ENCODE results near the gene TOB1. TPM values are rescaled to one million over a fixed set of nuclear protein-coding genes. Genes with fewer than 3 reads are reported as not detected.

Gene TOB1
- total RNA-seq, 2 experiments from 2014 or later: 15.2 to 26.4 TPM

DNA sequence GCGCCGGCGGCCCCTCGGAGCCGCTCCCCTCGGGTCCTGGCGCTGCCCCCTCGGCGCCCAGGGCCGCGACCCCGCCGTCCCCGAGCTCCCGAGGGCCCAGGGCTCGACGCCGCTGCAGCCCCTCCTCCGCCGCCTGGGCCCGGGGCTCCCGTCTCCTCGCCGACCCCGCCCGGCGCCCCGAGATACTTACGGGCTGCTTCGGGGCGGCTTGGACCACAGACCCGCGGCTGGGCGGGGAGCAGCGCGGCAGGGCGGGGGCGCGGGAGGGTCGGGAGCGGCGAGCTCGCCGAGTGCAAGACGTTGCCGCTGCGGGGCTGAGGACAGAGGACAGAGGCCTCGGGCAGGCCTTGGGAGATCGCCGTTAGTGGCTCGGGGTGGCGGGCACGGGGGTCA, 290 bp downstream of the TOB1 start:
- H3K4me2 ChIP-seq (ENCODE audit: low read length): peak overlapping the region; percentile 76
- H4K20me1 ChIP-seq (ENCODE audit: insufficient read depth, low read length): peaks cover 11% of the 10 kb centered on the region; the same call in 1 of the 2 replicates
- H3K9me3 ChIP-seq (ENCODE audit: low read length): no peaks in the 10 kb centered on the region
- H2AFZ ChIP-seq (ENCODE audit: low read length): peak overlapping the region; percentile 33; the same call in 1 of the 2 replicates
- H3K9me2 ChIP-seq (ENCODE audit: insufficient read depth, low read length): no peaks in the 10 kb centered on the region
- TF ChIP-seq, protein P1, sequence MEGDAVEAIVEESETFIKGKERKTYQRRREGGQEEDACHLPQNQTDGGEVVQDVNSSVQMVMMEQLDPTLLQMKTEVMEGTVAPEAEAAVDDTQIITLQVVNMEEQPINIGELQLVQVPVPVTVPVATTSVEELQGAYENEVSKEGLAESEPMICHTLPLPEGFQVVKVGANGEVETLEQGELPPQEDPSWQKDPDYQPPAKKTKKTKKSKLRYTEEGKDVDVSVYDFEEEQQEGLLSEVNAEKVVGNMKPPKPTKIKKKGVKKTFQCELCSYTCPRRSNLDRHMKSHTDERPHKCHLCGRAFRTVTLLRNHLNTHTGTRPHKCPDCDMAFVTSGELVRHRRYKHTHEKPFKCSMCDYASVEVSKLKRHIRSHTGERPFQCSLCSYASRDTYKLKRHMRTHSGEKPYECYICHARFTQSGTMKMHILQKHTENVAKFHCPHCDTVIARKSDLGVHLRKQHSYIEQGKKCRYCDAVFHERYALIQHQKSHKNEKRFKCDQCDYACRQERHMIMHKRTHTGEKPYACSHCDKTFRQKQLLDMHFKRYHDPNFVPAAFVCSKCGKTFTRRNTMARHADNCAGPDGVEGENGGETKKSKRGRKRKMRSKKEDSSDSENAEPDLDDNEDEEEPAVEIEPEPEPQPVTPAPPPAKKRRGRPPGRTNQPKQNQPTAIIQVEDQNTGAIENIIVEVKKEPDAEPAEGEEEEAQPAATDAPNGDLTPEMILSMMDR (conservative IDR thresholded peaks at IDR 0.05; ENCODE audit: low read length): no peak
- no peak for TF ChIP-seq EZH2phosphoT487 (IDR thresholded peaks at IDR 0.05; ENCODE audit: borderline replicate concordance, low read depth, low read length)
- H3K4me1 ChIP-seq (ENCODE audit: insufficient read depth, low read length, poor library complexity, severe bottlenecking): peaks cover 16% of the 10 kb centered on the region
- peak overlapping the region; percentile 93 for H3K27ac ChIP-seq (ENCODE audit: low read depth, low read length, poor library complexity, severe bottlenecking)
- CTCF ChIA-PET (ENCODE audit: unreplicated experiment): interaction anchor here (0.5 to 1.2 kb wide), 3 partner anchors 11 to 69 kb away, joined by 3 to 6 read pairs (median 3); no protein-coding TSS in a partner anchor
- H3K4me3 ChIP-seq (ENCODE audit: low read depth, low read length, poor library complexity, severe bottlenecking): peak overlapping the region; percentile 72
- intact Hi-C loops (cut with micrococcal nuclease; ENCODE audit: unreplicated experiment): loop anchor here (1.0 to 10.0 kb wide), 6 partner anchors 38 to 396 kb away; partner anchors contain the start of genes ANKRD40, MBTD1, SPAG9 and UTP18
- peaks cover 37% of the 10 kb centered on the region; the same call in 1 of the 2 replicates for H3K79me2 ChIP-seq (ENCODE audit: insufficient read depth, low read depth, low read length)
- peaks cover 20% of the 10 kb centered on the region for H3K36me3 ChIP-seq (ENCODE audit: insufficient read depth, low read length)
- no peak for DNase-seq (ENCODE audit: low spot score)
- POLR2A ChIA-PET: interaction anchor here (0.6 to 5.5 kb wide), 14 partner anchors 10 to 506 kb away, joined by 3 to 23 read pairs (median 6); no protein-coding TSS in a partner anchor
- no TSS peak for BruUV-seq (replicated peaks)

DNA sequence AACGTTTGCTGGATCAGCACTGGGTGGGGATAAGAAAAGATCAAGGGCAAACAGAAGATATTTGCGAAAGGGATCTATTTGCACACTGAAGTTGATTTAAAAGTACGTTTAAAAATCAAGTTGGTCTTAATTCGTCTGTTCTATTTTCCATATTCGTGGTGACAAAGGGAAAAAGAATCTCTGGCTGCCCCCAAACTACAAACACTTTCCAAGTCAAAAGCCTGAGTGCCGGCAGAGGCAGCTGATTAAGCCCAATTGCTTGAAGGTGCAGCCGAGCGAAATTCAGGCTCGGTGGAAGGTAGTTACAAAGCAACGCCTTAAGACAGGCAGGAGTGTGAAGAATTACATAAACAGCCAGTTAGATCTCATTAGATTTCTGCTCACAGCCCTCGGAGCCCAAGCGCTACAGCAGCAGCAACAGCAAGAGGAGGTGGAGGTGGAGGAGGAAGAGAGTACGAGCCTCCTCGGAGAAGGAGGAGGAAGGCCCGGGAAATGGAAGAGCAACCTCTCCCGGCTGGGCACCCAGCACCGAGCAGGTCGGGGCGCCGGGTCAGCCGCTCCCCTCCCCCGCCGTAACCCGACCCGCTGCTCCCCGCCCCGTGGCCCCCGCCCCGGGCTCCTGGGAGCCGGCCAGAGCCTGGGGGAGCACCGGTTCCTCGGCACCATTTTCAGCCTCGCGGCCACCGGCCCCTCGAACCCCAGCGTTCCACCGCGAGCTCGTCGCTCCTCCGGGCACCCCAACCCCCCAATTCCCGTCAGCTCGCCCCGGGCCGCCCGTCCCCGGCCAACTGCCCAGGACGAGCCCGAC, 890 bp downstream of the TOB1 start:
- H3K79me2 ChIP-seq (ENCODE audit: insufficient read depth, low read depth, low read length): peaks cover 37% of the 10 kb centered on the region; the same call in 1 of the 2 replicates

More for the DNA sequence above, 890 bp downstream of the TOB1 start:
- Histone ChIP-seq H3K36me3 (ENCODE audit: insufficient read depth, low read length) (peaks cover 20% of the 10 kb centered on the region), H3K9me2 (ENCODE audit: insufficient read depth, low read length) (no peaks in the 10 kb centered on the region), H3K27ac (ENCODE audit: low read depth, low read length, poor library complexity, severe bottlenecking) (peak overlapping the region; percentile 93), H4K20me1 (ENCODE audit: insufficient read depth, low read length) (peaks cover 11% of the 10 kb centered on the region; the same call in 1 of the 2 replicates), H3K4me3 (ENCODE audit: low read depth, low read length, poor library complexity, severe bottlenecking) (peak overlapping the region; percentile 72), H2AFZ (ENCODE audit: low read length) (peak overlapping the region; percentile 33; the same call in 1 of the 2 replicates), H3K9me3 (ENCODE audit: low read length) (no peaks in the 10 kb centered on the region), H3K4me2 (ENCODE audit: low read length) (peak overlapping the region; percentile 76), H3K4me1 (ENCODE audit: insufficient read depth, low read length, poor library complexity, severe bottlenecking) (peaks cover 16% of the 10 kb centered on the region)
- POLR2A ChIA-PET: interaction anchor here (0.6 to 5.5 kb wide), 8 partner anchors 9 to 258 kb away, joined by 3 to 23 read pairs (median 7); no protein-coding TSS in a partner anchor
- BruUV-seq (replicated peaks): no TSS peak
- CTCF ChIA-PET (ENCODE audit: unreplicated experiment): interaction anchor here (0.8 to 1.2 kb wide), 2 partner anchors 10 to 70 kb away, joined by 3 to 6 read pairs; no protein-coding TSS in a partner anchor
- peak; percentile 79 for DNase-seq (ENCODE audit: low spot score)
- intact Hi-C loops (cut with micrococcal nuclease; ENCODE audit: unreplicated experiment): loop anchor here (5.0 to 10.0 kb wide), 4 partner anchors 158 to 397 kb away; partner anchors contain the start of genes ANKRD40, MBTD1, SPAG9 and UTP18
- no peak for TF ChIP-seq EZH2phosphoT487 (IDR thresholded peaks at IDR 0.05; ENCODE audit: borderline replicate concordance, low read depth, low read length)
- TF ChIP-seq, protein P1 (conservative IDR thresholded peaks at IDR 0.05; ENCODE audit: low read length): no peak
